ENCODE measurements around the gene BTBD1. TPM values are rescaled to one million over a fixed set of nuclear protein-coding genes. Genes with fewer than 3 reads are reported as not detected.
"Not testable (repeated sequence)": the region's sequence is repeated elsewhere in the genome, so short reads cannot be mapped to it uniquely, and the experiment has no call there.

The BTBD1 gene
- total RNA-seq, 1 experiment from 2014 or later: 92.4 TPM

GRCh38 chr15:83057696-83058376, 9.2 kb downstream of the BTBD1 start:
- no peak for DNase-seq (ENCODE audit: low read depth)

GRCh38 chr15:83057002-83057401, 10.1 kb downstream of the BTBD1 start:
- no peak for DNase-seq (ENCODE audit: low read depth)

GRCh38 chr15:83053151-83053550, 13.9 kb downstream of the BTBD1 start:
- no peak for DNase-seq (ENCODE audit: low read depth)

- peak; percentile 21 for DNase-seq (ENCODE audit: low read depth)
Measured at GRCh38 chr15:83046558-83047127, 20.4 kb downstream of the BTBD1 start.

- no peak for DNase-seq (ENCODE audit: low read depth)
Measured at GRCh38 chr15:83044156-83044555, 22.9 kb downstream of the BTBD1 start.

GRCh38 chr15:83039206-83039605, 27.8 kb downstream of the BTBD1 start:
- no peak for DNase-seq (ENCODE audit: low read depth)

- no peak for DNase-seq (ENCODE audit: low read depth)
Measured at GRCh38 chr15:83036253-83036652, 30.8 kb downstream of the BTBD1 start.

GRCh38 chr15:83031234-83031633, 35.8 kb downstream of the BTBD1 start:
- not testable (repeated sequence) for DNase-seq (ENCODE audit: low read depth)

GRCh38 chr15:83030021-83030420, 37.0 kb downstream of the BTBD1 start:
- peak; percentile 26 for DNase-seq (ENCODE audit: low read depth)

- no peak for DNase-seq (ENCODE audit: low read depth)
Measured at GRCh38 chr15:83018436-83018835, 48.6 kb downstream of the BTBD1 start.

- no peak for DNase-seq (ENCODE audit: low read depth)
Measured at GRCh38 chr15:83016906-83017305, 50.1 kb downstream of the BTBD1 start.

GRCh38 chr15:83015361-83015760, 51.7 kb downstream of the BTBD1 start:
- DNase-seq (ENCODE audit: low read depth): no peak

GRCh38 chr15:83014205-83014653, 52.8 kb downstream of the BTBD1 start:
- DNase-seq (ENCODE audit: low read depth): no peak

- DNase-seq (ENCODE audit: low read depth): no peak
Measured at GRCh38 chr15:83012636-83013035, 54.4 kb downstream of the BTBD1 start.

- DNase-seq (ENCODE audit: low read depth): peak; percentile 56
Measured at GRCh38 chr15:83012076-83012426, 55.0 kb downstream of the BTBD1 start.

- DNase-seq (ENCODE audit: low read depth): peak; percentile 90
Measured at GRCh38 chr15:83011271-83012075, 55.6 kb downstream of the BTBD1 start, which contains the start of gene C15orf40. TSS of gene C15orf40 (minus strand) at chr15:83011639. CDS start at chr15:83011607, 32 bp downstream.

GRCh38 chr15:83010709-83011270, 56.3 kb downstream of the BTBD1 start:
- peak; percentile 77 for DNase-seq (ENCODE audit: low read depth)

- DNase-seq (ENCODE audit: low read depth): not testable (repeated sequence)
Measured at GRCh38 chr15:83000672-83001031, 66.4 kb downstream of the BTBD1 start.

- peak; percentile 74 for DNase-seq (ENCODE audit: low read depth)
Measured at GRCh38 chr15:82999905-83000671, 67.0 kb downstream of the BTBD1 start.

- DNase-seq (ENCODE audit: low read depth): peak; percentile 80
Measured at GRCh38 chr15:82999426-82999825, 67.6 kb downstream of the BTBD1 start.

GRCh38 chr15:82995938-82996337, 71.1 kb downstream of the BTBD1 start:
- peak; percentile 32 for DNase-seq (ENCODE audit: low read depth)

GRCh38 chr15:82995076-82995475, 72.0 kb downstream of the BTBD1 start:
- no peak for DNase-seq (ENCODE audit: low read depth)

Data from RPMI7951 (cell line).